Upper lobe of right lung (tissue), 1 donor: ENCODE results near the gene OR52A1. TPM values are rescaled to one million over a fixed set of nuclear protein-coding genes. Genes with fewer than 3 reads are reported as not detected.

Experiments
- ATAC-seq: fragments of 200-7000 bp; cut with Tn5 transposase; one replicate; pipeline ENCODE4 v1.9.1; 2020; ENCODE audit warnings: mild to moderate bottlenecking, moderate library complexity
- DNase-seq: peaks from one replicate; pipeline ENCODE4 v3.0.0-alpha.2; 2020
- H3K27ac ChIP-seq: fragments of 200-600 bp; one replicate; pipeline ENCODE4 v1.8.0; 2022
- H3K27me3 ChIP-seq: fragments of 200-600 bp; one replicate; pipeline ENCODE4 v1.8.0; 2022; ENCODE audit warnings: mild to moderate bottlenecking
- H3K36me3 ChIP-seq: fragments of 200-600 bp; one replicate; pipeline ENCODE4 v1.8.0; 2022
- H3K4me1 ChIP-seq: fragments of 200-600 bp; one replicate; pipeline ENCODE4 v1.8.0; 2022
- H3K4me3 ChIP-seq: fragments of 200-600 bp; one replicate; pipeline ENCODE4 v1.8.0; 2022; ENCODE audit warnings: mild to moderate bottlenecking
- H3K9me3 ChIP-seq: fragments of 200-600 bp; one replicate; pipeline ENCODE4 v1.8.0; 2022
- CTCF ChIP-seq: fragments of 200-600 bp; IDR thresholded peaks from one replicate; pipeline ENCODE4 v1.8.0; 2022; ENCODE audit warnings: antibody characterized with exemption
- intact Hi-C: fragments of 100-400 bp; cut with DNase I; formaldehyde crosslinking; loops from one replicate; pipeline ENCODE4 v1.11.0; 2022
- total RNA-seq: library from RNA; stranded (reverse); fragmentation: NEBNext Ultra II Directional; extraction: Animal tissue kit (Norgen Biotek cat#: 25700); gene quantifications from one replicate; pipeline ENCODE4 v1.2.1, GENCODE V29; 2021
- donor health status: DM: no; HTN: yes; CAD: no; lungs with severe emphysema.

OR52A1 gene
- total RNA-seq, 1 donor from 2014 or later = not detected

GRCh38 chr11:5137014-5137413 is 17.5 kb downstream of the OR52A1 start:
- no peak for DNase-seq
- H3K4me1 ChIP-seq = no peaks in the 10 kb centered on the region
- no peaks in the 10 kb centered on the region for H3K36me3 ChIP-seq
- H3K9me3 ChIP-seq = no peaks in the 10 kb centered on the region
- no peak for ATAC-seq
- no peak for TF ChIP-seq CTCF
- no peak overlapping the region for H3K4me3 ChIP-seq
- intact Hi-C loops = no loop called here
- H3K27ac ChIP-seq = no peak overlapping the region
- H3K27me3 ChIP-seq = no peaks in the 10 kb centered on the region

GRCh38 chr11:5136261-5136660 is 18.3 kb downstream of the OR52A1 start:
- ATAC-seq = no peak
- no peak overlapping the region for H3K4me3 ChIP-seq
- no peaks in the 10 kb centered on the region for H3K27me3 ChIP-seq
- H3K27ac ChIP-seq = no peak overlapping the region
- H3K9me3 ChIP-seq = no peaks in the 10 kb centered on the region
- no peak for DNase-seq
- intact Hi-C loops = no loop called here
- H3K36me3 ChIP-seq = no peaks in the 10 kb centered on the region
- H3K4me1 ChIP-seq = no peaks in the 10 kb centered on the region
- TF ChIP-seq CTCF = no peak

- no peak overlapping the region for H3K4me3 ChIP-seq
- no peaks in the 10 kb centered on the region for H3K36me3 ChIP-seq
- H3K27ac ChIP-seq = no peak overlapping the region
- H3K4me1 ChIP-seq = no peaks in the 10 kb centered on the region
- DNase-seq = no peak
- intact Hi-C loops = no loop called here
- ATAC-seq = no peak
- no peaks in the 10 kb centered on the region for H3K27me3 ChIP-seq
- TF ChIP-seq CTCF = no peak
- no peaks in the 10 kb centered on the region for H3K9me3 ChIP-seq
Measured at GRCh38 chr11:5131584-5132335, 22.8 kb downstream of the OR52A1 start.

GRCh38 chr11:5129457-5129877 is 25.1 kb downstream of the OR52A1 start:
- intact Hi-C loops = no loop called here
- no peak for DNase-seq
- Histone ChIP-seq H3K27ac (no peak overlapping the region), H3K9me3 (no peaks in the 10 kb centered on the region), H3K36me3 (no peaks in the 10 kb centered on the region), H3K4me1 (no peaks in the 10 kb centered on the region), H3K27me3 (no peaks in the 10 kb centered on the region), H3K4me3 (no peak overlapping the region)
- no peak for TF ChIP-seq CTCF
- no peak for ATAC-seq

GRCh38 chr11:5124891-5125620 is 29.5 kb downstream of the OR52A1 start:
- no peak for TF ChIP-seq CTCF
- Histone ChIP-seq H3K9me3 (no peaks in the 10 kb centered on the region), H3K4me1 (no peaks in the 10 kb centered on the region), H3K27ac (no peak overlapping the region), H3K27me3 (no peaks in the 10 kb centered on the region), H3K36me3 (no peaks in the 10 kb centered on the region), H3K4me3 (no peak overlapping the region)
- intact Hi-C loops = no loop called here
- no peak for ATAC-seq
- DNase-seq = no peak
